ENCODE results near the gene NOTCH1. TPM values are rescaled to one million over a fixed set of nuclear protein-coding genes. Genes with fewer than 3 reads are reported as not detected.

NOTCH1 gene
- total and polyA plus RNA-seq, 2 of the 8 experiments (the other 6 are each of a cell fraction or from before 2014, with no cell fraction given), result 6.9 to 55.6 TPM

DNA sequence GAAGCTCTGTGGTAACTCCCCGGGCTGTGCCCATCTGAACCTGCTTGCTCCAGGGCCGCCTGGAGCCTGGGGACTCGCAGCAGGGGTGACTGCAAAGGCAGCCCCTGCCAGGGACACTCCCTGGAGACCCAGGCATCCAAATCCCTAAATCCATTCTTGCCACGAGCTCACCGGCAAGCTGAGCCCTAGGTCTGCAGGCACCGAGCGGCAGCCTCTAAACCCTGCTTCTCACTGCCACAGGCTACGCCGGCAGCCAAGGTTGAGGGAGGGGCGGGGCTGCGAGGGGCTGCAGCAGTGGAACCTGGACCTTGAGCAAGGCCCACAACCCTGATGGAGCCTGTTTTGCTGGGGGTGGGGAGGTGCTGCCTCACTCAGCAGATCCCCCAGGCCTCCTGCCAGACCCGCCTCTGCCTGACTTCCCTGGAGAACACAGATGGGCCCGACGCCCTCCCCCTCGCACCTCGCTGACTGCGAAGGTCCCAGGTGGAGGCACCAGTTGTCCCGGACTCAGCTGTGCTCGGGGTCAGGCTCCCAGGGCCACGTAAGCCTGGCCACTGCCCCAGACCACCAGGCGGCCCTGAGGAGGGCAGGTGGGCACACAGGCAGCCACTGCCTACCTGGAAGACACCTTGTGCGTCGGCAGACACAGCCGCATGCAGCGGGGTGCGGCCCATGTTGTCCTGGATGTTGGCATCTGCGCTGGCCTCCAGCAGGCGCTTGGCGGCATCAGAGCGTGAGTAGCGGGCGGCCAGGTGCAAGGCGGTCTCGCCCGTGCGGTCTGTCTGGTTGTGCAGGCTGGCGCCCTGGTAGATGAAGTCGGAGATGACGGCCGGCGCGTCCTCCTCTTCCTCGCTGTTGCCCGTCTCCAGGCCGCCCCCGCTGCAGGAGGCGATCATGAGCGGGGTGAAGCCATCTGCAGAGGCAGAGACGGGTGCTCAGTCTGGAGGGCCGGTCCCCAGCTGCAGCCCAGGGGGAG lies 45.6 kb downstream of the NOTCH1 start:
- Histone ChIP-seq H2BK15ac (ENCODE audit: low read length) (no peak overlapping the region), H2BK20ac (ENCODE audit: low read length) (no peak overlapping the region), H2BK5ac (ENCODE audit: low read depth, low read length) (no peak overlapping the region; the same call in 1 of the 2 replicates), H3K79me2 (ENCODE audit: control insufficient read depth in 1 of 2, insufficient read depth in 2 of 2, low read length in 2 of 2) (no peaks in the 10 kb centered on the region), H3K23me2 (ENCODE audit: low read depth, low read length) (no peaks in the 10 kb centered on the region), H3K4me3 (ENCODE audit: extremely low read depth in 1 of 4, insufficient read depth in 2 of 4, low read depth in 3 of 4, low read length in 4 of 4) (no peak overlapping the region), H2AK5ac (ENCODE audit: low read depth, low read length) (no peak overlapping the region), H4K91ac (replicated peaks; ENCODE audit: insufficient read length, low read length) (no peak overlapping the region), H2BK12ac (ENCODE audit: low read depth, low read length) (no peak overlapping the region), H3K9ac (replicated peaks in 1 of 4; ENCODE audit: extremely low read depth in 1 of 4, low read depth in 3 of 4, low read length in 3 of 4) (no peak overlapping the region), H3K9me3 (ENCODE audit: insufficient read depth in 2 of 2, low read depth in 1 of 2, low read length in 1 of 2) (no peaks in the 10 kb centered on the region), H3K27me3 (replicated peaks in 1 of 4; ENCODE audit: control insufficient read depth in 3 of 4, extremely low read depth in 1 of 4, insufficient read depth in 3 of 4, low read length in 3 of 4) (no peaks in the 10 kb centered on the region), H4K20me1 (replicated peaks in 1 of 2; ENCODE audit: control insufficient read depth in 1 of 2, insufficient read depth in 2 of 2, low read length in 2 of 2) (peaks cover 0 to 24% of the 10 kb centered on the region in 2 experiments), H2AFZ (ENCODE audit: low read length) (no peak overlapping the region), H3K36me3 (ENCODE audit: control insufficient read depth in 2 of 4, insufficient read depth in 4 of 4, low read length in 3 of 4) (peaks cover 15 to 85% (median 39%) of the 10 kb centered on the region in 4 experiments; a peak in 7 of 8 replicates), H3K27ac (ENCODE audit: low read depth, low read length) (no peak overlapping the region), H4K5ac (ENCODE audit: insufficient read length, low read depth, low read length) (no peak overlapping the region), H3K56ac (replicated peaks; ENCODE audit: insufficient read length, low read depth, low read length) (no peak overlapping the region), H2BK120ac (replicated peaks; ENCODE audit: low read depth, low read length) (no peak overlapping the region), H3K23ac (ENCODE audit: insufficient read length) (no peak overlapping the region), H4K8ac (ENCODE audit: extremely low read depth, insufficient read depth, low read length) (no peak overlapping the region; the same call in 1 of the 2 replicates), H3K14ac (ENCODE audit: insufficient read length) (no peak overlapping the region), H3K18ac (ENCODE audit: extremely low read depth, low read length) (no peak overlapping the region), H3K79me1 (ENCODE audit: low read depth, low read length) (no peaks in the 10 kb centered on the region), H3K4me2 (ENCODE audit: insufficient read depth in 1 of 2, low read depth in 2 of 2, low read length in 2 of 2) (no peak overlapping the region), H3K4me1 (replicated peaks in 1 of 4; ENCODE audit: control insufficient read depth in 3 of 4, insufficient read depth in 4 of 4, low read length in 3 of 4) (no peaks in the 10 kb centered on the region), H3K4ac (replicated peaks; ENCODE audit: insufficient read length, low read depth, low read length) (no peak overlapping the region)
- ChIA-PET CTCF (ENCODE audit: partially characterized antibody) (interaction anchor here (1.1 to 4.8 kb wide), 7 partner anchors 11 to 145 kb away, joined by 3 to 47 read pairs (median 4); no protein-coding TSS in a partner anchor), POLR2A (ENCODE audit: partially characterized antibody) (no interaction called here)
- DNase-seq (ENCODE audit: low read depth in 1 of 2, low spot score in 2 of 2), result no peak
- no peak for FAIRE-seq
- no peak for TF ChIP-seq PHF8 (conservative IDR thresholded peaks at IDR 0.05; ENCODE audit: low read depth, low read length)
- TF ChIP-seq, protein P1, sequence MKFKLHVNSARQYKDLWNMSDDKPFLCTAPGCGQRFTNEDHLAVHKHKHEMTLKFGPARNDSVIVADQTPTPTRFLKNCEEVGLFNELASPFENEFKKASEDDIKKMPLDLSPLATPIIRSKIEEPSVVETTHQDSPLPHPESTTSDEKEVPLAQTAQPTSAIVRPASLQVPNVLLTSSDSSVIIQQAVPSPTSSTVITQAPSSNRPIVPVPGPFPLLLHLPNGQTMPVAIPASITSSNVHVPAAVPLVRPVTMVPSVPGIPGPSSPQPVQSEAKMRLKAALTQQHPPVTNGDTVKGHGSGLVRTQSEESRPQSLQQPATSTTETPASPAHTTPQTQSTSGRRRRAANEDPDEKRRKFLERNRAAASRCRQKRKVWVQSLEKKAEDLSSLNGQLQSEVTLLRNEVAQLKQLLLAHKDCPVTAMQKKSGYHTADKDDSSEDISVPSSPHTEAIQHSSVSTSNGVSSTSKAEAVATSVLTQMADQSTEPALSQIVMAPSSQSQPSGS (IDR thresholded peaks at IDR 0.05; ENCODE audit: low read length), result no peak
- no peak for TF ChIP-seq JUN (IDR thresholded peaks at IDR 0.05; ENCODE audit: low read depth, low read length)
- no peak for TF ChIP-seq TAF1 (IDR thresholded peaks at IDR 0.05; ENCODE audit: low read depth, low read length)
- TF ChIP-seq FOSL1 (IDR thresholded peaks at IDR 0.05; ENCODE audit: insufficient read depth, low read depth, low read length), result no peak
- no peak for TF ChIP-seq ZNF274 (IDR thresholded peaks at IDR 0.05; ENCODE audit: borderline replicate concordance, extremely low read depth, low read length)
- TF ChIP-seq CTCF (IDR thresholded peaks at IDR 0.05; ENCODE audit: control extremely low read depth in 1 of 3, insufficient read depth in 1 of 3, low read depth in 1 of 3, low read length in 3 of 3), result no peak
- 95% methylated on average over 40 of the region's 50 CpGs; no CpG with 5 or more reads in 1 of the 2 experiments for WGBS, 2 experiments (ENCODE audit: extremely low coverage in 1 of 2, insufficient coverage in 1 of 2, insufficient read length in 1 of 2, insufficient replicate concordance in 2 of 2, low coverage in 1 of 2, low lambda C conversion rate in 2 of 2, missing lambda C conversion rate in 1 of 2)
